ENCODE results near the gene ZNF92.

DNA sequence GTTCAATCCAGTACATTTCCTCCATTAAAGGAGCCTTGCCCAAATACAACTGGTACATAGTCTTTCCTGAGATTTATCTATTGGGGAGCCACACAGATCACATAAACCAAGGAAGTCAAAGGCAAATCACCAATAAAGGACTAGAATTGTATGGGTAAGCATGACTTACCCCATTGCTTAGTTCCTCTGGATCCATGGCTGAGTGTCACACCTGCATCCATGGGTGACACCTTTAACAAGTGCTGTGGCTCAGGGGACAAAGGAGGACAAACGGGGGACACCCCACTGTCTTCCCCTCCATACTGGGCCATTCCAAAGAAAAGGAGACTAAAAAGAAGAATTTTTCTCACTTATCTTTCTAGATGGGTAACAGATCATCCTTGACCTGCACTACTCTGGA, 30.4 kb downstream of the ZNF92 start:
- TF ChIP-seq, protein P1, sequence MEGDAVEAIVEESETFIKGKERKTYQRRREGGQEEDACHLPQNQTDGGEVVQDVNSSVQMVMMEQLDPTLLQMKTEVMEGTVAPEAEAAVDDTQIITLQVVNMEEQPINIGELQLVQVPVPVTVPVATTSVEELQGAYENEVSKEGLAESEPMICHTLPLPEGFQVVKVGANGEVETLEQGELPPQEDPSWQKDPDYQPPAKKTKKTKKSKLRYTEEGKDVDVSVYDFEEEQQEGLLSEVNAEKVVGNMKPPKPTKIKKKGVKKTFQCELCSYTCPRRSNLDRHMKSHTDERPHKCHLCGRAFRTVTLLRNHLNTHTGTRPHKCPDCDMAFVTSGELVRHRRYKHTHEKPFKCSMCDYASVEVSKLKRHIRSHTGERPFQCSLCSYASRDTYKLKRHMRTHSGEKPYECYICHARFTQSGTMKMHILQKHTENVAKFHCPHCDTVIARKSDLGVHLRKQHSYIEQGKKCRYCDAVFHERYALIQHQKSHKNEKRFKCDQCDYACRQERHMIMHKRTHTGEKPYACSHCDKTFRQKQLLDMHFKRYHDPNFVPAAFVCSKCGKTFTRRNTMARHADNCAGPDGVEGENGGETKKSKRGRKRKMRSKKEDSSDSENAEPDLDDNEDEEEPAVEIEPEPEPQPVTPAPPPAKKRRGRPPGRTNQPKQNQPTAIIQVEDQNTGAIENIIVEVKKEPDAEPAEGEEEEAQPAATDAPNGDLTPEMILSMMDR (IDR thresholded peaks at IDR 0.05), result no peak
- TF ChIP-seq POLR2A (IDR thresholded peaks at IDR 0.05), result no peak
